Mesothelial cell of epicardium (in vitro differentiated cells): ENCODE data around the gene C17orf113. TPM values are rescaled to one million over a fixed set of nuclear protein-coding genes. Genes with fewer than 3 reads are reported as not detected.

ENCODE experiments used
- DNase-seq, 2 experiments: peaks; one replicate each; pipeline ENCODE4 v3.0.0; 2021; ENCODE audit warnings: low spot score in 2 of 2; ENCODE audit not compliant: unreplicated experiment in 2 of 2
- H3K27ac Mint-ChIP-seq: 2 replicates; pipeline ENCODE4 v1.8.0; 2021; ENCODE audit warnings: mixed read lengths
- H3K27me3 Mint-ChIP-seq: 2 replicates; pipeline ENCODE4 v1.8.0; 2021; ENCODE audit warnings: low read depth, mixed read lengths
- H3K36me3 Mint-ChIP-seq: 2 replicates; pipeline ENCODE4 v1.8.0; 2021; ENCODE audit warnings: mixed read lengths
- H3K4me1 Mint-ChIP-seq: 2 replicates; pipeline ENCODE4 v1.8.0; 2021; ENCODE audit warnings: mixed read lengths
- H3K4me3 Mint-ChIP-seq: 2 replicates; pipeline ENCODE4 v1.8.0; 2021; ENCODE audit warnings: mild to moderate bottlenecking, moderate library complexity, mixed read lengths
- H3K9me3 Mint-ChIP-seq: 2 replicates; pipeline ENCODE4 v1.8.0; 2021; ENCODE audit warnings: mixed read lengths
- CTCF ChIP-seq: fragments of 200-600 bp; sonication (generic); IDR thresholded peaks from one replicate; pipeline ENCODE4 v1.5.0; 2021; ENCODE audit warnings: antibody characterized with exemption; ENCODE audit not compliant: unreplicated experiment
- total RNA-seq: library from RNA; stranded (reverse); gene quantifications from 3 replicates; pipeline ENCODE4 v1.2.1, GENCODE V29; 2021

The C17orf113 gene
- total RNA-seq, 1 donor from 2014 or later: 5.1 TPM

DNA sequence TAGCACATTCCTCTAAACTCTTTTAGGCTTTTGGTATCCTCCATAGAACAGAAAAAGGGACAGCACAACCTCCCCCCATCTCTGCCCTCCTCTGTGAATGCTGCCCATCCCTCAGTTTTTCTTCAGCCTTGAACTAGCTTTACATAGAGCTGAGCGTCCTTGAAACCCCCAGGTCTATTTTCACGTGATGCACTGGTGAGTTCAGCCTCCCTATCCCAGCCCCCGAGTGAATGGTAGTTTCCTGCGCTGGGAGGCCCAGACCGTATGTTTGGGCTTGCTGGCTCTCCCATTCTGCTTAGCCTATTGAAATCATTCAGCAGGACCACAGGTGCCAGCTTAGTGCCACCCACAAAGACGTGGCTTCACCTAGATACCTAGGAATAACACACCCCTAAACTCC, 25.4 kb upstream of the C17orf113 start:
- Mint-ChIP-seq H3K27ac (no peak overlapping the region), H3K9me3 (no peaks in the 10 kb centered on the region), H3K36me3 (no peaks in the 10 kb centered on the region), H3K27me3 (peaks cover 47% of the 10 kb centered on the region), H3K4me1 (no peaks in the 10 kb centered on the region), H3K4me3 (no peak overlapping the region)
- no peak for DNase-seq
- TF ChIP-seq CTCF: no peak

- peak; percentile 28 for TF ChIP-seq CTCF
- H3K36me3 Mint-ChIP-seq: no peaks in the 10 kb centered on the region
- H3K27me3 Mint-ChIP-seq: peaks cover 45% of the 10 kb centered on the region
- DNase-seq: peak in 1 of 2 experiments; percentile 48
- H3K4me1 Mint-ChIP-seq: peaks cover 5% of the 10 kb centered on the region
- no peak overlapping the region for H3K27ac Mint-ChIP-seq
- no peaks in the 10 kb centered on the region for H3K9me3 Mint-ChIP-seq
- peak overlapping the region; percentile 44 for H3K4me3 Mint-ChIP-seq
These were observed 22.2 kb upstream of the C17orf113 start for GRCh38 chr17:42072323-42073187.

DNA sequence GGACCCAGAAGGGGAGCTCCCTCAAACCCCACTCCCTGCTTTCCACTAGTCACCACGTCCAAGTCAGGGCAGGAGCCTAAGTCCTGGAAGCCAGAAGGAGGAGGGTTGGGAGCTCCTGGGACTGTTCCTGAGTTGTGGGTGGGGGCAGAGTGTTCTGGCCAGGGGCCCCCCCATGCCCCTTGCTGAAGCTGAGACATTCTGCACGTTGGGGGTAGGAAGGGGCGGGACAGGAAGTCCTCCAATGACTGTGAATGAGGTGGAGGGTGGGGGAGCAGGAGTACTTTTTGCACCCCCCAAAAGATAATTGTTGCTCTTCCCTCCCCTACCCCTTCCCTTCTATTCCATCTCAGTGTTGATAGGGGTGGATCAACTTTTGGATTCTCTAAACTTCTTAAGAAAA, 21.4 kb upstream of the C17orf113 start:
- Mint-ChIP-seq H3K9me3 (no peaks in the 10 kb centered on the region), H3K27ac (no peak overlapping the region), H3K27me3 (peaks cover 45% of the 10 kb centered on the region), H3K36me3 (no peaks in the 10 kb centered on the region), H3K4me1 (peaks cover 10% of the 10 kb centered on the region), H3K4me3 (peak overlapping the region; percentile 43)
- TF ChIP-seq CTCF: no peak
- no peak for DNase-seq

GRCh38 chr17:42068979-42069378, 18.6 kb upstream of the C17orf113 start:
- Mint-ChIP-seq H3K27me3 (peaks cover 36% of the 10 kb centered on the region), H3K9me3 (no peaks in the 10 kb centered on the region), H3K4me1 (peaks cover 10% of the 10 kb centered on the region), H3K4me3 (no peak overlapping the region), H3K36me3 (no peaks in the 10 kb centered on the region), H3K27ac (no peak overlapping the region)
- DNase-seq: no peak
- no peak for TF ChIP-seq CTCF

DNA sequence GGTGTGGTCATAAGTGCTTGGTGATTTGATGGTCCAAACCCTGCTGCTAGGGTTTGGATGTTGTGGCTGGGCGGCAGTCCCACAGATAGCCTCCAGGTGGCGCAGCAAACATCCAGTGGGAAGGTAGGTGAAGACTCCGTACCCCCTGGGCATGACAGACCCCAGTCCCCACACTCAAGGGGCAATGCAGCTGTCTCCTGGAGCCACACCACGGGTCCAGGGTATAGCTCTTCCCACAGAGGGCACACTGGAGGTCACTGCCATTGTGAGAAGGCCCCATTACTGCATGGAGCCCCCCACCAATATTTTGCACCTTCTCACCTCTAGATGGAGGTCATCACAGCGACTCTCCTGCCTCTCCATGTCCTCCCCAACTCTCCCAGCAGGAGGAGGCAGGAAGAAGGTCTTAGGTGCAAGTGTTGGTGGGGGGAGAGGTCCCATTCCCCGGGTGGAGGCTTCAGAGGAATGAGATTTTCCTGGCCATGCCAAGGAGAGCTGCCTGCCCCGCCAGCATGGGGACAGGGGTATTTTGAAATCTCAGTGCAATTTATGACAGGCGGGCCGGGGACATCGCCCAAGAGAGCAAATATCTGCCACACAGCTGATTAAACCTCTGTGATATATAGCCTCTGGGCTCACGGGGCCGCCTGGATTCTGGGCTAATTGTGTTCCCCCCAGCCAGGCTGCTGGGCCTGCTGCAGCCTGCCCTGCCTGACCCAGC, 17.1 kb upstream of the C17orf113 start:
- Mint-ChIP-seq H3K27me3 (peaks cover 23% of the 10 kb centered on the region), H3K4me1 (peaks cover 10% of the 10 kb centered on the region), H3K36me3 (no peaks in the 10 kb centered on the region), H3K9me3 (no peaks in the 10 kb centered on the region), H3K27ac (no peak overlapping the region), H3K4me3 (no peak overlapping the region)
- TF ChIP-seq CTCF: peak; percentile 95
- DNase-seq: peak in 1 of 2 experiments; percentile 84
